ENCODE data around the gene SHC3.

- no peak for TF ChIP-seq CTCF (IDR thresholded peaks at IDR 0.05)
- TF ChIP-seq EP300 (IDR thresholded peaks at IDR 0.05): no peak
Measured at GRCh38 chr9:89106224-89106851, 72.3 kb downstream of the SHC3 start.

All from stomach (tissue), 4 donors.